ENCODE measurements around the gene PPM1A.

GRCh38 chr14:60206837-60207533 is 42.0 kb upstream of the PPM1A start:
- TF ChIP-seq, protein P1, sequence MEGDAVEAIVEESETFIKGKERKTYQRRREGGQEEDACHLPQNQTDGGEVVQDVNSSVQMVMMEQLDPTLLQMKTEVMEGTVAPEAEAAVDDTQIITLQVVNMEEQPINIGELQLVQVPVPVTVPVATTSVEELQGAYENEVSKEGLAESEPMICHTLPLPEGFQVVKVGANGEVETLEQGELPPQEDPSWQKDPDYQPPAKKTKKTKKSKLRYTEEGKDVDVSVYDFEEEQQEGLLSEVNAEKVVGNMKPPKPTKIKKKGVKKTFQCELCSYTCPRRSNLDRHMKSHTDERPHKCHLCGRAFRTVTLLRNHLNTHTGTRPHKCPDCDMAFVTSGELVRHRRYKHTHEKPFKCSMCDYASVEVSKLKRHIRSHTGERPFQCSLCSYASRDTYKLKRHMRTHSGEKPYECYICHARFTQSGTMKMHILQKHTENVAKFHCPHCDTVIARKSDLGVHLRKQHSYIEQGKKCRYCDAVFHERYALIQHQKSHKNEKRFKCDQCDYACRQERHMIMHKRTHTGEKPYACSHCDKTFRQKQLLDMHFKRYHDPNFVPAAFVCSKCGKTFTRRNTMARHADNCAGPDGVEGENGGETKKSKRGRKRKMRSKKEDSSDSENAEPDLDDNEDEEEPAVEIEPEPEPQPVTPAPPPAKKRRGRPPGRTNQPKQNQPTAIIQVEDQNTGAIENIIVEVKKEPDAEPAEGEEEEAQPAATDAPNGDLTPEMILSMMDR (IDR thresholded peaks at IDR 0.05), result no peak
- TF ChIP-seq EP300 (IDR thresholded peaks at IDR 0.05) (no peak), ZNF302 (CRISPR knock-in tag; IDR thresholded peaks at IDR 0.05) (no peak), REST (IDR thresholded peaks at IDR 0.05) (no peak), MAZ (IDR thresholded peaks at IDR 0.05; ENCODE audit: borderline replicate concordance, low read depth, low read length) (no peak), MAFK (IDR thresholded peaks at IDR 0.05; ENCODE audit: partially characterized antibody) (no peak), POLR2A (IDR thresholded peaks at IDR 0.05; ENCODE audit: low read length) (no peak), ESRRA (IDR thresholded peaks at IDR 0.05; ENCODE audit: borderline replicate concordance, low read length) (no peak), SMC3 (IDR thresholded peaks at IDR 0.05) (no peak)

Data from A549 (cell line).